ENCODE results near the gene ALDH1A2.

The ALDH1A2 gene

DNA sequence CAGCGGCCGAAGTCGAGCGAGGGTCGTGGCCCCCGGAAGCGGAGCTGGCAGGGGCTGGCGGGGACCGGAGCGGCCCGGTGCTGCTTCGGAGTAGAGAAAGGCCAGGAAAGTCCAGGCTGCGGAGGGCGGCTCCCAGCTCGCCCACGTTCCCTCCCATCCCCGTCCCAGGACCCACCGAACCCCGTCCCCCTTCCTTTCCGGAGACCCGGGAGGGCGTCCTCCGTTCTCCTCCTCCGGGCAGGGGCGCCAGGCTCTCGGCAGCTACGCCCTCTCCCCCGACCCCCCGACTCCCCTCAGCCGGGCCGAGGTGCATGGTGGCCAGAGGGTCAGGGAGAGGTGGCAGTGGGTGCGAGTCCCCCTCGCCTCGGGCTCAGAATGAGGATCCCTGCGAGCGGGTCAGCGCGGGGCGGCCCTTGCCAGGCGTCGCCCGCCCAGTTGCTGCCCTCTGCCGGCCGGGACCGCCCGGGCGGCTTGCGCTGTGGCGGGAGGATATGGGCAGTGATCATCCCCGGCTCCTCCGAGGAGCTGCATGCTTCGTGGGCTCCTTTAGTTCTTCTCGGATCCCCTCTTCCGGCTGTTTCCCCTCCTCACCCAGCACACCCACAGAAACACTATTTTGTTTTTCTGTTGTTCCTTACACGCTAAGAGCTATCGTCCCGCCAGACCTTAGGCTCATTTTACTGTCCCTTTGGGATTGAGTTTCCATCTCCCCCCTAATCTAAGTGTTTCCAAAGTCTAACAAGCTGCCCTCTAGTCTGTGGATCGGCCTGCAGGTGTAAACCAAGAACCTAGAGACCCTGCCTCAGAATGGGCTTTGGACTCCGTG is 744 bp upstream of the ALDH1A2 start:
- Histone ChIP-seq H3K36me3 (ENCODE audit: insufficient read depth, low read length) (no peaks in the 10 kb centered on the region), H3K4me3 (ENCODE audit: low read length) (peak overlapping the region; percentile 49), H3K4me1 (ENCODE audit: insufficient read depth, low read length) (peaks cover 15% of the 10 kb centered on the region), H3K27me3 (ENCODE audit: insufficient read depth, low read length) (peaks cover 87% of the 10 kb centered on the region), H3K9ac (ENCODE audit: low read depth, low read length) (no peak overlapping the region), H3K9me3 (ENCODE audit: insufficient read depth, low read depth, low read length) (no peaks in the 10 kb centered on the region), H3K27ac (ENCODE audit: low read depth, low read length) (no peak overlapping the region)
- 5% methylated on average over 59 of the region's 59 CpGs for WGBS

- Histone ChIP-seq H3K27ac (ENCODE audit: low read depth, low read length) (no peak overlapping the region), H3K4me3 (ENCODE audit: low read length) (peak overlapping the region; percentile 49), H3K9ac (ENCODE audit: low read depth, low read length) (no peak overlapping the region), H3K36me3 (ENCODE audit: insufficient read depth, low read length) (no peaks in the 10 kb centered on the region), H3K9me3 (ENCODE audit: insufficient read depth, low read depth, low read length) (no peaks in the 10 kb centered on the region), H3K27me3 (ENCODE audit: insufficient read depth, low read length) (peaks cover 100% of the 10 kb centered on the region), H3K4me1 (ENCODE audit: insufficient read depth, low read length) (peaks cover 15% of the 10 kb centered on the region)
- WGBS: 2% methylated on average over 39 of the region's 39 CpGs
These were observed 499 bp downstream of the ALDH1A2 start for GRCh38 chr15:58064980-58065444.

DNA sequence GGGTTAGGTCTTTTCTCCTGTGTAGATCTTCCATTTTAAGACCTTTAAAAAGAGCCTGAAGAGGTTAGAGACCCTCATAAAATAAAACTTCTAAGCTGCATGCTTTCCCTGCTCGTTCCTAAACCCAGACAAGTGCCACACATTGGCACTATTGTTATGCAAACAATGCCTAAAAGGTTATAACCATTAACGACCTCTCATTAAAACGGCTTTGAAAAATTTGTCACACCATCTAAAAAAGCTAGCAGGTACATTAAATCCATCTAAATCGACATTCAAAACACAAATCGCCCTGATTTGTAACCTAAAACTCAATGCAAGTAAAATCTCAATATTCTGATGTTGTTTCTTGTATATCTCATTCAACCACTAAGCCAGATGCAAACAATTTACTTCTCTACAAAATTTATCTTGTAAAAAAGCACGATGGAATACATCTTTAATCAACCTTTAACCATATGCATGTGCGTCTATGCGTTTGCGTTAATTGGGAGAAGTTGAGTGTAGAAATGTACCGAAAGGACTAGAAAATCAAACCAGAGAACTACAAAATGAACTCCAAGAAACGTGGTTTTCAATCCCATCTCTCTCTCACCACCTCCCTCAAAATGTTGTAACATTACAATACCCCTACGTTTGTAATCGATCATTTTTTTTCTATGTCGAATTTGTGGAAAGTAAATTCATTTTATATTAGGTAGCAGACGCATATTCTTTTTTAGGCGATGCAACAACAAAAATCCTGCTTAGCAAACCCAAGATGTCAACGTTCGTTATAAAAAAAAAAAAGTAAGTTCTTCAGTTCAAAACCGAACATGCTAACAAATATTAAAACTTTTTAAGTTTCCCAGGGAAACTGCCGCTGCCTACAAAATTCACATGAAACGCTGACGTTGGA is 1.2 kb downstream of the ALDH1A2 start:
- H3K27me3 ChIP-seq (ENCODE audit: insufficient read depth, low read length): peaks cover 100% of the 10 kb centered on the region
- no peaks in the 10 kb centered on the region for H3K9me3 ChIP-seq (ENCODE audit: insufficient read depth, low read depth, low read length)
- 14% methylated on average over 18 of the region's 22 CpGs for WGBS
- H3K9ac ChIP-seq (ENCODE audit: low read depth, low read length): no peak overlapping the region
- H3K36me3 ChIP-seq (ENCODE audit: insufficient read depth, low read length): no peaks in the 10 kb centered on the region
- H3K4me3 ChIP-seq (ENCODE audit: low read length): peak overlapping the region; percentile 49
- no peak overlapping the region for H3K27ac ChIP-seq (ENCODE audit: low read depth, low read length)
- peaks cover 15% of the 10 kb centered on the region for H3K4me1 ChIP-seq (ENCODE audit: insufficient read depth, low read length)

DNA sequence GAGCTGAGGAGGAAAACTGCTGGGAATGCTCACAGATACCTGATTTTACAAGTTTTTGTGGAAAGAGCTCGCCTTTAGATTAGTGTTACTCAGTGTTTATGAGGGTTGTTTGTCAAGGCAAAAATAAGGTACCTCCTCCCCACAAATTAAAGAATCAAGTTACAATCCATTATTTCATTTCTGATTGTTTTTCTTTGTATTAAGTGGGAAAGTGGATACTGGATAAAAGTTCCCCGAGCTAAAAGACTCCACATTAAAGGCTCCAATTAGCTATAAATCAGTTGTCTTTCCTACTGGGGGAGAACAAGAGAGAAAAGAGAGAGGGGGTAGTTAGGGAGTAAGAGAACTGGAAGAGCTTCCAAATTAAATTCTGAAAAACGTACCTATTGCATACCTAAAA is 1.9 kb downstream of the ALDH1A2 start:
- WGBS: 25% methylated on average over 2 of the region's 3 CpGs
- H3K27me3 ChIP-seq (ENCODE audit: insufficient read depth, low read length): peaks cover 100% of the 10 kb centered on the region

DNA sequence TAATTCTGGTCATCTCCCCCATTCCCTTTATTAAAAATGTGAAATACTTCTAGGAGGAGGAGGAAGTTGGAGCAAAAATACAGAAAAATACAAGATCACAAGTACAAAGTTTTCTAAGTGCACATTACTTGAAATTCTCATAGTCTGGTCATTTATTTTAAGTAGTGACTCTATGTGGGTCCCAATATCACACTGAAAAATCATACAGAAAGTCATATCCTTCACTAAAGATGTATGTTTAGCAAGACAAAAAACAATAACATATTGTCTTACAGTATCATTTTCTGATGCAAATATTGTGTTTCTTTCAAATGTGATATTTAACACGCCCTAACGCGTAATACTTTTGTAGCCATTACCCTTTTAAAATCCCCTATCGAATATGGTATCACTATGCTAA is 2.5 kb downstream of the ALDH1A2 start:
- peaks cover 100% of the 10 kb centered on the region for H3K27me3 ChIP-seq (ENCODE audit: insufficient read depth, low read length)

More for the DNA sequence above, 1.9 kb downstream of the ALDH1A2 start:
- H3K9ac ChIP-seq (ENCODE audit: low read depth, low read length): no peak overlapping the region
- no peak overlapping the region for H3K4me3 ChIP-seq (ENCODE audit: low read length)
- peaks cover 15% of the 10 kb centered on the region for H3K4me1 ChIP-seq (ENCODE audit: insufficient read depth, low read length)
- H3K36me3 ChIP-seq (ENCODE audit: insufficient read depth, low read length): no peaks in the 10 kb centered on the region
- H3K27ac ChIP-seq (ENCODE audit: low read depth, low read length): no peak overlapping the region
- H3K9me3 ChIP-seq (ENCODE audit: insufficient read depth, low read depth, low read length): no peaks in the 10 kb centered on the region

GRCh38 chr15:58062175-58062574 is 3.3 kb downstream of the ALDH1A2 start:
- H3K27me3 ChIP-seq (ENCODE audit: insufficient read depth, low read length): peaks cover 99% of the 10 kb centered on the region

More for the DNA sequence above, 2.5 kb downstream of the ALDH1A2 start:
- Histone ChIP-seq H3K27ac (ENCODE audit: low read depth, low read length) (no peak overlapping the region), H3K4me1 (ENCODE audit: insufficient read depth, low read length) (peaks cover 15% of the 10 kb centered on the region), H3K36me3 (ENCODE audit: insufficient read depth, low read length) (no peaks in the 10 kb centered on the region), H3K9ac (ENCODE audit: low read depth, low read length) (no peak overlapping the region), H3K4me3 (ENCODE audit: low read length) (no peak overlapping the region), H3K9me3 (ENCODE audit: insufficient read depth, low read depth, low read length) (no peaks in the 10 kb centered on the region)
- WGBS: 85% methylated on average over 4 of the region's 4 CpGs

DNA sequence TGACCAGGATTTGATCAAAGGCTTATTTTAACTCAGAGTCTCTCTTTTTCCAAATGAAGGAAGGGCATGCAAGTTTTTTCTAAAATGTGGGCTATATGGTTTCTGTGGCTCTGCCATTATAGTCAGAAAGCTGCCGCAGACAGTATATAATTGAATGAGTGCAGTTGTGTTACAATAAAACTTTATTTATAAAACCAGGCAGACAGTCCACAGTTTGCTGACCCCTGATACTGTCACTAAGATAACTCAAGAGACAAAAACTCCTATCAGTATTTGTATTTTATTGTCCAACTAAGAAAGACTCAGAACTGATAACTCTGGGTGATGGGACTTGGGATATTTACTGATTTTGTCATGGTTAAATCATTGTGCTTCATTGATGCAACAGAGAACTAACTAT is 4.9 kb downstream of the ALDH1A2 start:
- Histone ChIP-seq H3K36me3 (ENCODE audit: insufficient read depth, low read length) (no peaks in the 10 kb centered on the region), H3K9ac (ENCODE audit: low read depth, low read length) (no peak overlapping the region), H3K4me3 (ENCODE audit: low read length) (no peak overlapping the region), H3K4me1 (ENCODE audit: insufficient read depth, low read length) (peaks cover 13% of the 10 kb centered on the region), H3K27me3 (ENCODE audit: insufficient read depth, low read length) (peaks cover 99% of the 10 kb centered on the region), H3K27ac (ENCODE audit: low read depth, low read length) (no peak overlapping the region), H3K9me3 (ENCODE audit: insufficient read depth, low read depth, low read length) (no peaks in the 10 kb centered on the region)
- 89% methylated on average over 1 of the region's 1 CpG for WGBS

More at GRCh38 chr15:58062175-58062574, 3.3 kb downstream of the ALDH1A2 start:
- Histone ChIP-seq H3K9me3 (ENCODE audit: insufficient read depth, low read depth, low read length) (no peaks in the 10 kb centered on the region), H3K36me3 (ENCODE audit: insufficient read depth, low read length) (no peaks in the 10 kb centered on the region), H3K27ac (ENCODE audit: low read depth, low read length) (no peak overlapping the region), H3K9ac (ENCODE audit: low read depth, low read length) (no peak overlapping the region), H3K4me3 (ENCODE audit: low read length) (no peak overlapping the region), H3K4me1 (ENCODE audit: insufficient read depth, low read length) (peaks cover 15% of the 10 kb centered on the region)
- WGBS: 35% methylated on average over 4 of the region's 5 CpGs

DNA sequence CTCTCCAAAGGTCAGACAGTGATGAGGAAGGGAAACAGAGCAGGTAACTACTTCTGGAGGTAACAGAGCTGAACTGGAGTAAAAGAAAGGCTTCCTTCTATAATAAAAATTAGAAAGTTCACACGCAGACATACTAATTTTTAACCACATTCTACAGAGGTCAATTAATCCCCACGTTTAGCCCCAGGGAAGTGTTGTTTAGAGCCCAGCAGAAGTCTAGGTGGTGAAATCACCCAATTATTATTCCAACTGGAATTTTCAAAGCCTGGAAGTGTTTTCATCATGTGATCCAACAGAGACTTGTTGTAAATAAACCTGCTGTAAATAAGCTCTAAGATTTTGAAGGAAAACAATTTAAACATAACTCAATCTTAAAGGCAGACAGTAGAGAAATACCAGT is 6.8 kb downstream of the ALDH1A2 start:
- H3K36me3 ChIP-seq (ENCODE audit: insufficient read depth, low read length): no peaks in the 10 kb centered on the region
- no peak overlapping the region for H3K27ac ChIP-seq (ENCODE audit: low read depth, low read length)
- peaks cover 99% of the 10 kb centered on the region for H3K27me3 ChIP-seq (ENCODE audit: insufficient read depth, low read length)
- WGBS: 20% methylated on average over 1 of the region's 2 CpGs
- H3K4me3 ChIP-seq (ENCODE audit: low read length): no peak overlapping the region
- H3K4me1 ChIP-seq (ENCODE audit: insufficient read depth, low read length): no peaks in the 10 kb centered on the region
- no peaks in the 10 kb centered on the region for H3K9me3 ChIP-seq (ENCODE audit: insufficient read depth, low read depth, low read length)
- no peak overlapping the region for H3K9ac ChIP-seq (ENCODE audit: low read depth, low read length)

DNA sequence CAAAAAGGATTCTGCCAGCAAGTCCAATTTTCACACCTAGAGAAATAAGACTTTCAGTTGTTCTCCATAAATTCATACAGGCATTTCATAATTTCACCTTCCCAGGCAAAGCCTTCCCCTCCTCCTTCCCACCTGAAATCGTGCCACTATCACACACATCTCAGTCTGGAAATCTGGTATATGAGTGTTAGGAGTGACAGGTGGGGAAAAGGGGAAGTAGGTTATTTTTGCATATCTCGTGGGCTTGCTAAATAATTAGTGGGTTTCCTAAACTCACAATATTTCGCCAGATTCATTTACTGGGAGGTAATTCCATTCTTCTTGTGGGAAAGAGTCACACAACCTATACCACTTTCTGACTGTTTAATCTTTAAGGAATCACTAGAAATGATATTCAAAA is 7.4 kb downstream of the ALDH1A2 start:
- WGBS: 60% methylated on average over 1 of the region's 3 CpGs
- H3K9ac ChIP-seq (ENCODE audit: low read depth, low read length): no peak overlapping the region
- no peak overlapping the region for H3K27ac ChIP-seq (ENCODE audit: low read depth, low read length)
- H3K9me3 ChIP-seq (ENCODE audit: insufficient read depth, low read depth, low read length): no peaks in the 10 kb centered on the region
- peaks cover 99% of the 10 kb centered on the region for H3K27me3 ChIP-seq (ENCODE audit: insufficient read depth, low read length)
- H3K4me3 ChIP-seq (ENCODE audit: low read length): no peak overlapping the region
- no peaks in the 10 kb centered on the region for H3K4me1 ChIP-seq (ENCODE audit: insufficient read depth, low read length)
- no peaks in the 10 kb centered on the region for H3K36me3 ChIP-seq (ENCODE audit: insufficient read depth, low read length)

- Histone ChIP-seq H3K36me3 (ENCODE audit: insufficient read depth, low read length) (no peaks in the 10 kb centered on the region), H3K9ac (ENCODE audit: low read depth, low read length) (no peak overlapping the region), H3K9me3 (ENCODE audit: insufficient read depth, low read depth, low read length) (no peaks in the 10 kb centered on the region), H3K27ac (ENCODE audit: low read depth, low read length) (no peak overlapping the region), H3K4me1 (ENCODE audit: insufficient read depth, low read length) (no peaks in the 10 kb centered on the region), H3K4me3 (ENCODE audit: low read length) (no peak overlapping the region), H3K27me3 (ENCODE audit: insufficient read depth, low read length) (peaks cover 98% of the 10 kb centered on the region)
- 80% methylated on average over 1 of the region's 1 CpG for WGBS
These were observed 8.0 kb downstream of the ALDH1A2 start for GRCh38 chr15:58057559-58057958.

GRCh38 chr15:58056015-58056414 is 9.5 kb downstream of the ALDH1A2 start:
- Histone ChIP-seq H3K27ac (ENCODE audit: low read depth, low read length) (no peak overlapping the region), H3K9ac (ENCODE audit: low read depth, low read length) (no peak overlapping the region), H3K4me1 (ENCODE audit: insufficient read depth, low read length) (peaks cover 5% of the 10 kb centered on the region), H3K9me3 (ENCODE audit: insufficient read depth, low read depth, low read length) (no peaks in the 10 kb centered on the region), H3K4me3 (ENCODE audit: low read length) (no peak overlapping the region), H3K36me3 (ENCODE audit: insufficient read depth, low read length) (no peaks in the 10 kb centered on the region), H3K27me3 (ENCODE audit: insufficient read depth, low read length) (peaks cover 82% of the 10 kb centered on the region)
- no CpG with 5 or more reads among the region's 4 CpGs for WGBS

Measured in HUES64 (cell line).